Measurements from ENCODE around the gene SLC7A6OS. TPM values are rescaled to one million over a fixed set of nuclear protein-coding genes. Genes with fewer than 3 reads are reported as not detected.
A peak's percentile ranks its signal among the peaks of the same experiment; 100 is the strongest.

SLC7A6OS gene
- total RNA-seq, 6 experiments from 2014 or later: 10.5 to 16.2 (median 13.7) TPM

DNA sequence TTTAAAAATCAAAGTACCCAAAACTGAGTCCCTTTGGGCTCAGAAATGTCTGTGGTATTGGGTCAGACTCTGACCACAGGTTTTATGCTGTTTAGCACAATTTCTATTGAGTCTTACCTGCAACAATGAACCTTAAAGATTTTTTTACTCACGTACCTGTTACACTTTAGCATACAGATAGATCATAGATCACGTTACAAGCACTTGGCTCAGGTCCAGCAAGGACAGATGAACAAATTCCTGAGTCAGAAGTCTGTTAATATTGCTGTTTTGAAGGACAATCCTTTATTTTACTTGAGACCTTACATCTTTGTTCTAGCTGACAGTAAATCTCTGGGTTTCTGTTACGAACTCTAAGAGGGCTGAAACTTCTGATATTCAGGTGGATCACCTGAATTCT, 12.8 kb downstream of the SLC7A6OS start:
- no peak for TF ChIP-seq CTCF (IDR thresholded peaks at IDR 0.05)
- Mint-ChIP-seq H3K27ac (peak overlapping the region; percentile 81), H3K4me1 (ENCODE audit: low read depth) (peaks cover 48% of the 10 kb centered on the region), H3K9me3 (no peaks in the 10 kb centered on the region), H3K4me3 (no peak overlapping the region), H3K27me3 (ENCODE audit: insufficient read depth) (no peaks in the 10 kb centered on the region; the same call in 1 of the 2 replicates), H3K36me3 (ENCODE audit: low read depth) (peaks cover 41% of the 10 kb centered on the region)
- no peak for DNase-seq

DNA sequence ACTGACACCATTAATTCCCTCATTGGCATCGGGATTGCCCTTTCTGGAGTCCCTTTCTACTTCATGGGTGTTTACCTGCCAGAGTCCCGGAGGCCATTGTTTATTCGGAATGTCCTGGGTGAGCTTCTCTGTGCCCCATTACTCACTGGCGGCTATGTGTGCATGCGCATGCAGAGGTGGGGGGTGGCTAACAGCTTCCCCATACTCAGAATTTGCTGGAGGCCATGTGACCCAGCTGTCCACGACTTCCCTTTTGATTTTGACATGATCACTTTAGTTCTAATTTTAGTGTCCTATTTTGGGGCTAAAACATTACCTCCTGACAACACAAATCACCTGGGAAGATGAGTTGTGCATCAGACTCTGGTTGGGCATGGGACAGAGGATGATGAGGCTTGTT, 14.1 kb downstream of the SLC7A6OS start:
- Mint-ChIP-seq H3K27me3 (ENCODE audit: insufficient read depth) (no peaks in the 10 kb centered on the region; the same call in 1 of the 2 replicates), H3K4me3 (no peak overlapping the region), H3K9me3 (no peaks in the 10 kb centered on the region), H3K27ac (peak overlapping the region; percentile 45; the same call in 1 of the 2 replicates), H3K4me1 (ENCODE audit: low read depth) (peaks cover 48% of the 10 kb centered on the region), H3K36me3 (ENCODE audit: low read depth) (peaks cover 32% of the 10 kb centered on the region)
- TF ChIP-seq CTCF (IDR thresholded peaks at IDR 0.05): no peak
- no peak for DNase-seq

DNA sequence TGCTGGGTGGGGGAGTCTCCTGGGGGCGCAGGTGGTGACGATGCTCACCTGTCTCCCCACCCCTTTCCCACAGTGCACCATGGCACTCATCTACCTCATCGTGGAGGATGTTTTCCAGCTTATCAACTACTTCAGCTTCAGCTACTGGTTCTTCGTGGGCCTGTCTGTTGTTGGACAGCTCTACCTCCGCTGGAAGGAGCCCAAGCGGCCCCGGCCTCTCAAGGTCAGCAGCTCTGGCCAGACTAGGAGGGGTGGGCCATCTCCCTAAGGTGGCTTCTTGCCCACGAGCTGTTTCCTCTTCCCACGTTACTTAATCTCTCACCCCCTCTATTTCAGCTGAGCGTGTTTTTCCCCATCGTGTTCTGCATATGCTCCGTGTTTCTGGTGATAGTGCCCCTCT, 14.5 kb downstream of the SLC7A6OS start:
- Mint-ChIP-seq H3K9me3 (no peaks in the 10 kb centered on the region), H3K27me3 (ENCODE audit: insufficient read depth) (no peaks in the 10 kb centered on the region; the same call in 1 of the 2 replicates), H3K27ac (no peak overlapping the region; the same call in 1 of the 2 replicates), H3K36me3 (ENCODE audit: low read depth) (peaks cover 33% of the 10 kb centered on the region), H3K4me1 (ENCODE audit: low read depth) (peaks cover 48% of the 10 kb centered on the region), H3K4me3 (no peak overlapping the region)
- TF ChIP-seq CTCF (IDR thresholded peaks at IDR 0.05): no peak
- DNase-seq: no peak

DNA sequence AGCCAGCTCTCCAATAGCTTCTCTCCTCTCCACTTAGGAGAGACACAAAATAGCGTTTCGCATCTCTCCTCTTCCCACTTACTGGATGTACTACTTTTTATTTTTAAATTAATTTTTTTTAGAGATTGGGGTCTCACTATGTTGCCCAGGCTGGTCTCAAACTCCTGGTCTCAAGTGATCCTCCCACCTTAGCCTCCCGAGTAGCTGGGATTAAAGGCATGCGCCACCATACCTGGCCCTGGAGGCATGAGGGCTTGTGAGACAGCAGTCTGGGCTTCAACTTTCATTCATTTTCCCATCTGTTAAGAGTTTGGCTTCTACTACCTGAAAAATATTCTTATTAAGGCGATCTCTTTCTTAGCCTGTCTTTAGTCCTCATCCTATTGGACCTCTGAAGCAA, 18.3 kb downstream of the SLC7A6OS start:
- H3K9me3 Mint-ChIP-seq: no peaks in the 10 kb centered on the region
- H3K27ac Mint-ChIP-seq: no peak overlapping the region
- no peak for DNase-seq
- no peak overlapping the region for H3K4me3 Mint-ChIP-seq
- peaks cover 32% of the 10 kb centered on the region for H3K36me3 Mint-ChIP-seq (ENCODE audit: low read depth)
- H3K4me1 Mint-ChIP-seq (ENCODE audit: low read depth): peaks cover 41% of the 10 kb centered on the region
- no peak for TF ChIP-seq CTCF (IDR thresholded peaks at IDR 0.05)
- peaks cover 4% of the 10 kb centered on the region; the same call in 1 of the 2 replicates for H3K27me3 Mint-ChIP-seq (ENCODE audit: insufficient read depth)

GRCh38 chr16:68291227-68291626, 19.5 kb downstream of the SLC7A6OS start:
- TF ChIP-seq CTCF (IDR thresholded peaks at IDR 0.05): no peak
- H3K9me3 Mint-ChIP-seq: no peaks in the 10 kb centered on the region
- H3K27me3 Mint-ChIP-seq (ENCODE audit: insufficient read depth): peaks cover 4% of the 10 kb centered on the region; the same call in 1 of the 2 replicates
- H3K36me3 Mint-ChIP-seq (ENCODE audit: low read depth): peaks cover 43% of the 10 kb centered on the region
- no peak overlapping the region for H3K4me3 Mint-ChIP-seq
- no peak for DNase-seq
- H3K4me1 Mint-ChIP-seq (ENCODE audit: low read depth): peaks cover 49% of the 10 kb centered on the region
- H3K27ac Mint-ChIP-seq: peak overlapping the region; percentile 32; the same call in 1 of the 2 replicates

- H3K27me3 Mint-ChIP-seq (ENCODE audit: insufficient read depth): peaks cover 4% of the 10 kb centered on the region
- H3K4me3 Mint-ChIP-seq: peak overlapping the region; percentile 44
- TF ChIP-seq CTCF (IDR thresholded peaks at IDR 0.05): no peak
These were observed 20.3 kb downstream of the SLC7A6OS start for GRCh38 chr16:68290450-68290849.

More at GRCh38 chr16:68290450-68290849, 20.3 kb downstream of the SLC7A6OS start:
- Mint-ChIP-seq H3K27ac (peak overlapping the region; percentile 38), H3K4me1 (ENCODE audit: low read depth) (peaks cover 56% of the 10 kb centered on the region), H3K9me3 (no peaks in the 10 kb centered on the region), H3K36me3 (ENCODE audit: low read depth) (peaks cover 47% of the 10 kb centered on the region)
- DNase-seq: no peak
